MCF 10A (cell line): ENCODE data around the gene SEC24D. TPM values are rescaled to one million over a fixed set of nuclear protein-coding genes. Genes with fewer than 3 reads are reported as not detected.

ENCODE experiments used
- BruUV-seq: library from RNA; stranded (reverse); fragments of 400-500 nt; replicated peaks from 2 replicates; lab custom pipeline; 2021; lab: Mats Ljungman, UMichigan
- CTCF ChIA-PET: fragments of 300-600 bp; sonication (Branson Sonifier 250); formaldehyde crosslinking; extraction: SDS; loops from one replicate; lab custom pipeline; 2021; ENCODE audit warnings: antibody characterized with exemption, inconsistent platforms; lab: Yijun Ruan, JAX
- POLR2A ChIA-PET: fragments of 300-600, 350-650 bp; sonication (Branson Sonifier 250); formaldehyde crosslinking; extraction: SDS; loops from one replicate; lab custom pipeline; 2020; ENCODE audit warnings: antibody characterized with exemption, inconsistent platforms; lab: Yijun Ruan, JAX
- DNase-seq: peaks from one replicate; pipeline ENCODE4 v3.0.0-alpha.2; 2018; ENCODE audit not compliant: unreplicated experiment
- H3K27ac Mint-ChIP-seq: one replicate; pipeline ENCODE4 v1.8.0; 2022; ENCODE audit warnings: mild to moderate bottlenecking, low read depth, mixed read lengths; ENCODE audit not compliant: unreplicated experiment
- H3K27me3 Mint-ChIP-seq: one replicate; pipeline ENCODE4 v1.8.0; 2022; ENCODE audit warnings: mixed read lengths; ENCODE audit not compliant: insufficient read depth, unreplicated experiment
- H3K36me3 Mint-ChIP-seq: one replicate; pipeline ENCODE4 v1.8.0; 2022; ENCODE audit warnings: mild to moderate bottlenecking, moderate library complexity, mixed read lengths; ENCODE audit not compliant: insufficient read depth, unreplicated experiment
- H3K4me1 Mint-ChIP-seq: one replicate; pipeline ENCODE4 v1.8.0; 2022; ENCODE audit warnings: mixed read lengths; ENCODE audit not compliant: insufficient read depth, unreplicated experiment
- H3K4me3 Mint-ChIP-seq: one replicate; pipeline ENCODE4 v1.8.0; 2022; ENCODE audit warnings: mild to moderate bottlenecking, moderate library complexity, mixed read lengths; ENCODE audit not compliant: unreplicated experiment
- H3K9me3 Mint-ChIP-seq: one replicate; pipeline ENCODE4 v1.8.0; 2022; ENCODE audit warnings: mixed read lengths; ENCODE audit not compliant: unreplicated experiment
- intact Hi-C: fragments of 100-400 bp; cut with micrococcal nuclease; formaldehyde crosslinking; loops from 2 replicates; pipeline ENCODE4 v1.14.1; 2022
- total RNA-seq: library from RNA; stranded (reverse); gene quantifications from 2 replicates; pipeline ENCODE4 v1.2.3, GENCODE V29; 2022
- TF ChIP-seq, protein P1 (sequence below): fragments of 200-600 bp; IDR thresholded peaks from one replicate; pipeline ENCODE4 v1.8.0; 2022; ENCODE audit warnings: antibody characterized with exemption, mild to moderate bottlenecking; ENCODE audit not compliant: unreplicated experiment

SEC24D gene
- total RNA-seq, 1 experiment from 2014 or later: 117 TPM

DNA sequence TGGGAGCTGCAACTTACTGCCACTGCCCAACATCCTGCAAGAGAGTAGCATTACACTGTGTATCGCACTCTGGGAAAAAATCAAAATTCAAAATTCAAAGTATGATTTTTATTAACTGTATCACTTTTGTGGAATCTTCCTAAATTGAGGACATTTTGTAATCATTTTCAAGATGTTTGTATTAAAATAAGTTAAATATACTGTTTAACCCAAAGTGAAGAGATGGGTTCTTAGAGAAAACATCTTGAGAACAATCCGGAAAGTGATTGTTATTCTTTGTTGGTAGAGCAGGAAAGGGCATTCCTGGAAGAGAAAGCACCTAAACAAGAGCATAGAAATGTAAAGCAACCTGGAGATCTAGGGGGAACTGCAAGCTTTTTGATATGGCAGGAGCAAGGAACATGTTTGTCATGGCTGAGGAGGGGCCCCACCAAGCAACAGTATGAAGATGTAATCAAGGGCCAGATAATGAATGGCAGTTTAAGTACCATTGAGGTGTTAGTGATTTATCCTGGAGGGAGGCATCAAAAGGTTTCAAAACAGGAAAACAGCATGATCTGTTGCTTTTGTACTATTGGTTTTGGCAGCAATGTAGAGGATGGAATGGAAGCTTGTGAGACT is 14.1 kb upstream of the SEC24D start:
- no peaks in the 10 kb centered on the region for H3K27me3 Mint-ChIP-seq
- intact Hi-C loops: no loop called here
- no peak for DNase-seq
- BruUV-seq: no TSS peak
- CTCF ChIA-PET: interaction anchor here (0.6 to 6.5 kb wide), 4 partner anchors 11 to 523 kb away, joined by 3 to 58 read pairs (median 4); no protein-coding TSS in a partner anchor
- peak overlapping the region; percentile 75 for H3K4me3 Mint-ChIP-seq
- no peaks in the 10 kb centered on the region for H3K36me3 Mint-ChIP-seq
- H3K4me1 Mint-ChIP-seq: peaks cover 9% of the 10 kb centered on the region
- POLR2A ChIA-PET: interaction anchor here (0.5 to 2.2 kb wide), 7 partner anchors 11 to 115 kb away, joined by 3 to 8 read pairs (median 5); partner anchors contain the start of gene SEC24D
- TF ChIP-seq, protein P1, sequence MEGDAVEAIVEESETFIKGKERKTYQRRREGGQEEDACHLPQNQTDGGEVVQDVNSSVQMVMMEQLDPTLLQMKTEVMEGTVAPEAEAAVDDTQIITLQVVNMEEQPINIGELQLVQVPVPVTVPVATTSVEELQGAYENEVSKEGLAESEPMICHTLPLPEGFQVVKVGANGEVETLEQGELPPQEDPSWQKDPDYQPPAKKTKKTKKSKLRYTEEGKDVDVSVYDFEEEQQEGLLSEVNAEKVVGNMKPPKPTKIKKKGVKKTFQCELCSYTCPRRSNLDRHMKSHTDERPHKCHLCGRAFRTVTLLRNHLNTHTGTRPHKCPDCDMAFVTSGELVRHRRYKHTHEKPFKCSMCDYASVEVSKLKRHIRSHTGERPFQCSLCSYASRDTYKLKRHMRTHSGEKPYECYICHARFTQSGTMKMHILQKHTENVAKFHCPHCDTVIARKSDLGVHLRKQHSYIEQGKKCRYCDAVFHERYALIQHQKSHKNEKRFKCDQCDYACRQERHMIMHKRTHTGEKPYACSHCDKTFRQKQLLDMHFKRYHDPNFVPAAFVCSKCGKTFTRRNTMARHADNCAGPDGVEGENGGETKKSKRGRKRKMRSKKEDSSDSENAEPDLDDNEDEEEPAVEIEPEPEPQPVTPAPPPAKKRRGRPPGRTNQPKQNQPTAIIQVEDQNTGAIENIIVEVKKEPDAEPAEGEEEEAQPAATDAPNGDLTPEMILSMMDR: no peak
- H3K27ac Mint-ChIP-seq: peak overlapping the region; percentile 65
- H3K9me3 Mint-ChIP-seq: no peaks in the 10 kb centered on the region

GRCh38 chr4:118848901-118849300 is 13.0 kb upstream of the SEC24D start:
- TF ChIP-seq, protein P1: no peak
- Mint-ChIP-seq H3K9me3 (no peaks in the 10 kb centered on the region), H3K4me3 (no peak overlapping the region), H3K27me3 (no peaks in the 10 kb centered on the region), H3K27ac (no peak overlapping the region), H3K36me3 (no peaks in the 10 kb centered on the region), H3K4me1 (peaks cover 9% of the 10 kb centered on the region)
- no TSS peak for BruUV-seq
- ChIA-PET CTCF (interaction anchor here (0.6 to 6.5 kb wide), 2 partner anchors 16 to 118 kb away, joined by 3 to 58 read pairs; no protein-coding TSS in a partner anchor), POLR2A (interaction anchor here (2.0 to 2.2 kb wide), 2 partner anchors 14 to 16 kb away, joined by 5 to 8 read pairs; no protein-coding TSS in a partner anchor)
- DNase-seq: no peak
- intact Hi-C loops: no loop called here

- BruUV-seq: no TSS peak
- Mint-ChIP-seq H3K27ac (no peak overlapping the region), H3K4me3 (no peak overlapping the region), H3K36me3 (no peaks in the 10 kb centered on the region), H3K4me1 (peaks cover 9% of the 10 kb centered on the region), H3K27me3 (no peaks in the 10 kb centered on the region), H3K9me3 (no peaks in the 10 kb centered on the region)
- TF ChIP-seq, protein P1: no peak
- CTCF ChIA-PET: interaction anchor here (1.2 kb wide), 1 partner anchor 11 kb away, joined by 4 read pairs; no protein-coding TSS in a partner anchor
- POLR2A ChIA-PET: interaction anchor here (0.8 to 1.1 kb wide), 2 partner anchors 12 to 13 kb away, joined by 3 to 7 read pairs; partner anchors contain the start of gene SEC24D
- no peak for DNase-seq
- intact Hi-C loops: no loop called here
Observed at GRCh38 chr4:118848242-118848641, 12.3 kb upstream of the SEC24D start.

DNA sequence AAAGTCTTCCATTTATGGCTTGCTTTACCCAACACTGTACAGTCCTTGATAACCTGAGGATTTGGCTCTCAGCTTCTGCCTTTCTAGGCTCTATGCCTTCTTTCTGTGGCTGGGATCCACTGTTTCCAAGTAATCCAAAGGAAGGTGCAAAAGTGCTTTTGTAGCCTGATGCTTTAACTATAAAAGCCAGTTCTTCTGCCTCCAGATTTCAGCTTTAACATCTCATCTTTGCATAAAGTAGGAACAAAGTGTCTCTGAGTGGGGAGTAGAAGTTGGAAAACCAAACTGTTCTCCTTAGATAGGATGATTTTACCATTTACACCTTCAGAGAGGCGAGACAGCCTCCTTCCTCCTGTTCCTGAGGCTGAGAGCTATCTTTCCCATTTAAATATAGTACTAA is 11.1 kb upstream of the SEC24D start:
- no peaks in the 10 kb centered on the region for H3K9me3 Mint-ChIP-seq
- peaks cover 9% of the 10 kb centered on the region for H3K4me1 Mint-ChIP-seq
- ChIA-PET POLR2A (interaction anchor here (0.8 to 2.2 kb wide), 3 partner anchors 10 to 12 kb away, joined by 3 to 9 read pairs (median 4); partner anchors contain the start of gene SEC24D), CTCF (interaction anchor here (0.7 to 2.8 kb wide), 5 partner anchors 9 to 105 kb away, joined by 3 to 23 read pairs (median 3); no protein-coding TSS in a partner anchor)
- no peak overlapping the region for H3K4me3 Mint-ChIP-seq
- no peak overlapping the region for H3K27ac Mint-ChIP-seq
- no peaks in the 10 kb centered on the region for H3K36me3 Mint-ChIP-seq
- intact Hi-C loops: no loop called here
- DNase-seq: no peak
- no peaks in the 10 kb centered on the region for H3K27me3 Mint-ChIP-seq
- TF ChIP-seq, protein P1: no peak
- BruUV-seq: no TSS peak
